GM12878 (cell line): ENCODE results near the gene MPHOSPH8. TPM values are rescaled to one million over a fixed set of nuclear protein-coding genes. Genes with fewer than 3 reads are reported as not detected.

Experiments
- ATAC-seq: fragments of 200-7000 bp; cut with Tn5 transposase; 3 replicates; pipeline ENCODE4 v1.9.1; 2020; ENCODE audit warnings: mild to moderate bottlenecking, moderate library complexity
- BruUV-seq: library from RNA; stranded (reverse); fragments of 400-500 nt; replicated peaks from 2 replicates; lab custom pipeline; 2021; lab: Mats Ljungman, UMichigan
- CTCF ChIA-PET: fragments of 300-600 bp; sonication (Branson Sonifier 250); formaldehyde crosslinking; extraction: SDS; loops from one replicate; lab custom pipeline; 2021; ENCODE audit warnings: inconsistent platforms; lab: Yijun Ruan, JAX
- POLR2A ChIA-PET: fragments of 350-600 bp; formaldehyde crosslinking; extraction: SDS; loops from one replicate; lab custom pipeline; 2021; ENCODE audit warnings: inconsistent platforms; lab: Charles Lee
- RAD21 ChIA-PET: fragments of 300-600 bp; sonication (Branson Sonifier 250); formaldehyde crosslinking; loops from one replicate; lab custom pipeline; 2023; ENCODE audit warnings: antibody characterized with exemption; ENCODE audit not compliant: unreplicated experiment; lab: Charles Lee
- SMC1A ChIA-PET: fragments of 300-600 bp; sonication (Branson Sonifier 250); formaldehyde crosslinking; loops from one replicate; lab custom pipeline; 2023; ENCODE audit not compliant: unreplicated experiment, uncharacterized antibody; lab: Charles Lee
- DNase-seq: peaks from one replicate; pipeline ENCODE4 v3.0.0-alpha.2; 2011; ENCODE audit warnings: low read depth, low spot score
- FAIRE-seq: peaks from 3 replicates; lab custom pipeline; 2011; peaks lifted over from hg19 to GRCh38; lab: Jason Lieb, UNC
- H2AFZ ChIP-seq: 2 replicates; pipeline ENCODE4 v1.6.0; 2011; ENCODE audit warnings: low read depth, low read length, control low read depth; ENCODE audit not compliant: control insufficient read depth
- H3K27ac ChIP-seq: 2 replicates; pipeline ENCODE4 v1.5.1; 2011; ENCODE audit warnings: control low read depth; ENCODE audit not compliant: control insufficient read depth, insufficient read depth
- H3K27me3 ChIP-seq, 2 experiments: replicated peaks in 1 of 2; 2 replicates each; pipeline versions ENCODE4 v1.6.0 to v1.6.1; 2011; ENCODE audit warnings: low read length in 1 of 2; ENCODE audit not compliant: control insufficient read depth in 2 of 2, insufficient read depth in 2 of 2
- H3K36me3 ChIP-seq, 2 experiments: 2 replicates each; pipeline ENCODE4 v1.5.1; 2011; ENCODE audit warnings: low read length in 1 of 2; ENCODE audit not compliant: control insufficient read depth in 2 of 2, insufficient read depth in 2 of 2
- H3K4me1 ChIP-seq: 2 replicates; pipeline ENCODE4 v1.6.1; 2011; ENCODE audit warnings: mild to moderate bottlenecking, low read length, moderate library complexity, mixed read lengths; ENCODE audit not compliant: control insufficient read depth, insufficient read depth
- H3K4me2 ChIP-seq: 2 replicates; pipeline ENCODE4 v1.6.0; 2011; ENCODE audit warnings: control low read depth; ENCODE audit not compliant: control insufficient read depth, insufficient read depth
- H3K4me3 ChIP-seq: fragments of 200-600 bp; sonication (generic); 2 replicates; pipeline ENCODE4 v1.5.1; 2016
- H3K79me2 ChIP-seq: 2 replicates; pipeline ENCODE4 v1.6.0; 2011; ENCODE audit warnings: low read length; ENCODE audit not compliant: control insufficient read depth, insufficient read depth
- H3K9ac ChIP-seq: 2 replicates; pipeline ENCODE4 v1.8.0; 2011; ENCODE audit warnings: low read length, control low read depth, mixed read lengths; ENCODE audit not compliant: control insufficient read depth, insufficient read depth
- H3K9me3 ChIP-seq: replicated peaks from 3 replicates; pipeline ENCODE4 v1.5.1; 2011; ENCODE audit warnings: mild to moderate bottlenecking, low read length; ENCODE audit not compliant: control insufficient read depth, insufficient read depth
- H4K20me1 ChIP-seq: 2 replicates; pipeline ENCODE4 v1.6.0; 2011; ENCODE audit not compliant: control insufficient read depth, insufficient read depth
- HDAC2 ChIP-seq: fragments of 200-600 bp; sonication (generic); IDR thresholded peaks from 2 replicates; pipeline ENCODE4 v1.6.1; 2017
- NR2C2 ChIP-seq: IDR thresholded peaks from 2 replicates; pipeline ENCODE4 v1.6.1; 2011; ENCODE audit warnings: borderline replicate concordance, low read depth; ENCODE audit not compliant: control insufficient read depth, insufficient read length
- RFX5 ChIP-seq: IDR thresholded peaks from 2 replicates; pipeline ENCODE4 v1.6.1; 2011; ENCODE audit warnings: low read depth, low read length, improper control_type of control experiment
- SMAD1 ChIP-seq: fragments of 450-650 bp; IDR thresholded peaks from 2 replicates; pipeline ENCODE4 v1.6.1; 2018; ENCODE audit warnings: mild to moderate bottlenecking, low read depth; ENCODE audit not compliant: partially characterized antibody
- SUZ12 ChIP-seq: fragments of 200-600 bp; sonication (generic); IDR thresholded peaks from one replicate; pipeline ENCODE4 v1.6.1; 2018; ENCODE audit warnings: antibody characterized with exemption, mild to moderate bottlenecking; ENCODE audit not compliant: unreplicated experiment
- TBL1XR1 ChIP-seq: IDR thresholded peaks from 2 replicates; pipeline ENCODE4 v1.6.1; 2012; ENCODE audit warnings: low read depth, low read length, improper control_type of control experiment
- WGBS: methylation state at CpG from one replicate; pipeline ENCODE4 v1.1.6; 2016; ENCODE audit warnings: low lambda C conversion rate; ENCODE audit not compliant: insufficient replicate concordance, insufficient coverage; ENCODE audit errors: missing lambda C conversion rate; 5-methylcytosine and 5-hydroxymethylcytosine counted together
- in situ Hi-C: fragments of 300-500 bp; cut with MboI; formaldehyde crosslinking; loops from 9 replicates; pipeline ENCODE4 v1.14.3; 2018; ENCODE audit warnings: mixed read lengths
- intact Hi-C: fragments of 100-400 bp; cut with micrococcal nuclease; formaldehyde crosslinking; loops from one replicate; pipeline ENCODE4 v1.14.2; 2022; ENCODE audit not compliant: unreplicated experiment
- polyA plus RNA-seq, 11 experiments: library from polyadenylated mRNA; depleted of rRNA in 4 of 11; unstranded in 6 of 11; stranded (reverse) in 5 of 11; fragments of >200 nt; fragmentation: Nextera tagmentation in 4 of 11; fragmentation: Illumina TruSeq in 1 of 11; extraction: Ambion mirVana in 4 of 11; extraction: Trizol in 1 of 11; gene quantifications; 1 replicate in 1 of 11; 2 replicates in 10 of 11; pipeline versions ENCODE4 v1.2.1 to v1.2.3, GENCODE V29; 2011 to 2016; ENCODE audit warnings: inconsistent platforms in 2 of 11, missing spikeins in 2 of 11, low read depth in 1 of 11
- total RNA-seq, 4 experiments: library from RNA; depleted of rRNA in 3 of 4; stranded (reverse); fragments of >200 nt in 3 of 4; fragmentation: Illumina TruSeq in 1 of 4; extraction: Trizol in 1 of 4; gene quantifications; 2 replicates each; pipeline versions ENCODE4 v1.2.1 to v1.2.3, GENCODE V29; 2013 to 2021
- TF ChIP-seq, protein P1 (sequence below): fragments of 450-650 bp; formaldehyde crosslinking; IDR thresholded peaks from 2 replicates; pipeline ENCODE4 v1.5.0; 2022; ENCODE audit warnings: mild to moderate bottlenecking, missing genetic modification characterization
- TF ChIP-seq, protein P2 (sequence below): fragments of 150-350 bp; IDR thresholded peaks from 2 replicates; pipeline ENCODE4 v1.6.1; 2014; ENCODE audit warnings: mild to moderate bottlenecking, low read depth, low read length

Gene MPHOSPH8
- total and polyA plus RNA-seq, 10 of the 15 experiments (the other 5 are each of a cell fraction or from before 2014, with no cell fraction given): 15.9 to 34.9 (median 26.9) TPM

- TF ChIP-seq TBL1XR1: no peak
- TF ChIP-seq, protein P1, sequence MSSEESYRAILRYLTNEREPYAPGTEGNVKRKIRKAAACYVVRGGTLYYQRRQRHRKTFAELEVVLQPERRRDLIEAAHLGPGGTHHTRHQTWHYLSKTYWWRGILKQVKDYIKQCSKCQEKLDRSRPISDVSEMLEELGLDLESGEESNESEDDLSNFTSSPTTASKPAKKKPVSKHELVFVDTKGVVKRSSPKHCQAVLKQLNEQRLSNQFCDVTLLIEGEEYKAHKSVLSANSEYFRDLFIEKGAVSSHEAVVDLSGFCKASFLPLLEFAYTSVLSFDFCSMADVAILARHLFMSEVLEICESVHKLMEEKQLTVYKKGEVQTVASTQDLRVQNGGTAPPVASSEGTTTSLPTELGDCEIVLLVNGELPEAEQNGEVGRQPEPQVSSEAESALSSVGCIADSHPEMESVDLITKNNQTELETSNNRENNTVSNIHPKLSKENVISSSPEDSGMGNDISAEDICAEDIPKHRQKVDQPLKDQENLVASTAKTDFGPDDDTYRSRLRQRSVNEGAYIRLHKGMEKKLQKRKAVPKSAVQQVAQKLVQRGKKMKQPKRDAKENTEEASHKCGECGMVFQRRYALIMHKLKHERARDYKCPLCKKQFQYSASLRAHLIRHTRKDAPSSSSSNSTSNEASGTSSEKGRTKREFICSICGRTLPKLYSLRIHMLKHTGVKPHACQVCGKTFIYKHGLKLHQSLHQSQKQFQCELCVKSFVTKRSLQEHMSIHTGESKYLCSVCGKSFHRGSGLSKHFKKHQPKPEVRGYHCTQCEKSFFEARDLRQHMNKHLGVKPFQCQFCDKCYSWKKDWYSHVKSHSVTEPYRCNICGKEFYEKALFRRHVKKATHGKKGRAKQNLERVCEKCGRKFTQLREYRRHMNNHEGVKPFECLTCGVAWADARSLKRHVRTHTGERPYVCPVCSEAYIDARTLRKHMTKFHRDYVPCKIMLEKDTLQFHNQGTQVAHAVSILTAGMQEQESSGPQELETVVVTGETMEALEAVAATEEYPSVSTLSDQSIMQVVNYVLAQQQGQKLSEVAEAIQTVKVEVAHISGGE: no peak
- RAD21 ChIA-PET: no interaction called here
- BruUV-seq: no TSS peak
- 93% methylated on average over 7 of the region's 7 CpGs for whole genome bisulfite sequencing
- H3K4me1 ChIP-seq: no peaks in the 10 kb centered on the region
- no peak overlapping the region for H3K4me2 ChIP-seq
- CTCF ChIA-PET: no interaction called here
- POLR2A ChIA-PET: no interaction called here
- DNase-seq (no peak), FAIRE-seq (no peak), ATAC-seq (no peak)
- H3K27me3 ChIP-seq: no peaks in the 10 kb centered on the region
- peaks cover 0 to 3% of the 10 kb centered on the region in 2 experiments; a peak in 1 of 4 replicates for H3K36me3 ChIP-seq
- H3K27ac ChIP-seq: no peak overlapping the region
- SMC1A ChIA-PET: no interaction called here
- in situ Hi-C loops: no loop called here
- no peak overlapping the region for H2AFZ ChIP-seq
- intact Hi-C loops: no loop called here
- H3K4me3 ChIP-seq: no peak overlapping the region
- no peaks in the 10 kb centered on the region for H3K79me2 ChIP-seq
- no peaks in the 10 kb centered on the region for H4K20me1 ChIP-seq
- no peak overlapping the region for H3K9ac ChIP-seq
- no peaks in the 10 kb centered on the region for H3K9me3 ChIP-seq
Observed at GRCh38 chr13:19680751-19681150, 47.3 kb downstream of the MPHOSPH8 start.

- peaks cover 0 to 3% of the 10 kb centered on the region in 2 experiments; a peak in 1 of 4 replicates for H3K36me3 ChIP-seq
- no peak overlapping the region for H3K4me2 ChIP-seq
- no peaks in the 10 kb centered on the region for H3K4me1 ChIP-seq
- no peak for DNase-seq
- no peaks in the 10 kb centered on the region for H4K20me1 ChIP-seq
- no peaks in the 10 kb centered on the region for H3K27me3 ChIP-seq
- H3K27ac ChIP-seq: no peak overlapping the region
- in situ Hi-C loops: no loop called here
- H3K4me3 ChIP-seq: no peak overlapping the region
- BruUV-seq: no TSS peak
- WGBS: 74% methylated on average over 2 of the region's 2 CpGs
- no peak overlapping the region for H2AFZ ChIP-seq
- ChIA-PET SMC1A (no interaction called here), CTCF (no interaction called here), POLR2A (interaction anchor here (0.6 kb wide), 1 partner anchor 162 kb away, joined by 3 read pairs; no protein-coding TSS in a partner anchor), RAD21 (no interaction called here)
- no peaks in the 10 kb centered on the region for H3K79me2 ChIP-seq
- intact Hi-C loops: no loop called here
- no peak for FAIRE-seq
- H3K9me3 ChIP-seq: no peaks in the 10 kb centered on the region
- no peak overlapping the region for H3K9ac ChIP-seq
- no peak for ATAC-seq
- no peak for TF ChIP-seq HDAC2
- no peak for TF ChIP-seq SMAD1
- no peak for TF ChIP-seq RFX5
- TF ChIP-seq, protein P2, sequence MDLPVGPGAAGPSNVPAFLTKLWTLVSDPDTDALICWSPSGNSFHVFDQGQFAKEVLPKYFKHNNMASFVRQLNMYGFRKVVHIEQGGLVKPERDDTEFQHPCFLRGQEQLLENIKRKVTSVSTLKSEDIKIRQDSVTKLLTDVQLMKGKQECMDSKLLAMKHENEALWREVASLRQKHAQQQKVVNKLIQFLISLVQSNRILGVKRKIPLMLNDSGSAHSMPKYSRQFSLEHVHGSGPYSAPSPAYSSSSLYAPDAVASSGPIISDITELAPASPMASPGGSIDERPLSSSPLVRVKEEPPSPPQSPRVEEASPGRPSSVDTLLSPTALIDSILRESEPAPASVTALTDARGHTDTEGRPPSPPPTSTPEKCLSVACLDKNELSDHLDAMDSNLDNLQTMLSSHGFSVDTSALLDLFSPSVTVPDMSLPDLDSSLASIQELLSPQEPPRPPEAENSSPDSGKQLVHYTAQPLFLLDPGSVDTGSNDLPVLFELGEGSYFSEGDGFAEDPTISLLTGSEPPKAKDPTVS: no peak
- no peak for TF ChIP-seq NR2C2
- no peak for TF ChIP-seq SUZ12
Observed at GRCh38 chr13:19681517-19681916, 48.1 kb downstream of the MPHOSPH8 start.
